Ureter (tissue), 1 donor: Measurements from ENCODE around the gene SPRR2E. TPM values are rescaled to one million over a fixed set of nuclear protein-coding genes. Genes with fewer than 3 reads are reported as not detected.
"Not testable (repeated sequence)": the region's sequence is repeated elsewhere in the genome, so short reads cannot be mapped to it uniquely, and the experiment has no call there.

ENCODE experiments used
- DNase-seq: peaks from one replicate; pipeline ENCODE4 v3.0.0-alpha.2; 2020; ENCODE audit warnings: low spot score
- total RNA-seq: library from RNA; stranded (reverse); gene quantifications from one replicate; pipeline ENCODE4 v1.2.4, GENCODE V29; 2023
- donor health status: DM: yes; HTN: yes; CAD: no.

SPRR2E gene
- total RNA-seq = not detected

DNA sequence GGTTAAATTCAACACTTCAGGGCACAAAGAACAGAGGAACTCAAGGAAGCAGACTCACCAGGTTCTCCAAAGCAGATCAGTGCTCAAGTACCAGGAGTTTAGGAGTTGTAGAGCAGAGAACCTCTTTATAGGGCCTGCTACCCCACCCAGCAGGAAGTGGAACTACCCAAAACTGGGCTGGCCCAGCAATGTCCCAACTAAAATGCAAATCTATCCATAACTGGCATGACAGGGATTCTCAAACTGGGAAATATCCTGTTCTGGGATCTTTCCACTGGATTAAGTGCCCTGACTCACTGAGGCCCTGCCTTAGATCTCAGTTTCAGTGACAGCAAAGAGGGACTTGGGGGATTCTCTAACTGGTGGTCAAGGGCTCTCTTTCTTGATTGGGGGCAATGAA is at the start of gene SPRR2E:
Gene SPRR2E (minus strand): TSS at position 101 of the 400 bp plus-strand sequence. CDS start 775 bp downstream, outside the sequence.
- no peak for DNase-seq

GRCh38 chr1:153141377-153141776 is 47.1 kb upstream of the SPRR2E start:
- no peak for DNase-seq

DNA sequence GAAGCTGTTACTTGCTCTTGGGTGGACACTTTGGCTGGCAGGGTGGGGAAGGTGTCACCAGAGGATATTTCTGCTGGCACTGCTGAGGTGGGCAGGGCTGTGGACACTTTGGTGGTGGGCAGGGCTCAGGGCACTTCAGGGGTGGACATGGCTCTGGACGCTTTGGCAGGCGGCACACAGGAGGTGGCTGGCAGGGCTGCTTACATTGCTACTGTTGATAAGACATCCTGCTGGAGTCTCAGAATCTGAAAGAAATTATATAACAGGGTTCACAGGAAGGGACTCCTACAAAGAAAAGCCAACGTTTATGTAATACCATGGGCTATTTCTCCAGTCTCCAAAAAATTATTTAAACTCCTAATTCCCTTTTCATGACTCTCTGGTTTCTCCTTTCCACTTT is 46.2 kb upstream of the SPRR2E start:
- DNase-seq = no peak

GRCh38 chr1:153133743-153134142 is 39.4 kb upstream of the SPRR2E start:
- no peak for DNase-seq

DNA sequence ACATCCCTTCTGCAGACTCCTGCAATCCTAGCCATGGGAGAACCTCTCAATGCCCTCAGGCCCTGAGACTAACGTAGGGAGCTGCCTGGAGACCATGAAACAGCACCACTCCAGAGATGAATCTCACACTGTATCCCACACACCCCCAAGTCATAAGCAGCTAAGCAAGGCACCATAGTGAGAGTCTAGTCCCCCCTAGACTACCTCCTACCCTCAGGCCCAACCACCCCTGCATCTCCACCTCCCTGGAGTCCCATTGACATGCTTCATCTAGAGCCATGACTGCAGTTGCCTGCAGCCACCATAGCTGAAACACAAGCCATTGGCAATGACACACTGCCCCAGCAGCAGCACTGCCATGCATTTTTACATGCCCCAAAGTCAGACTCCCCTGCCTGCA is 38.9 kb upstream of the SPRR2E start:
- DNase-seq = no peak

- DNase-seq = not testable (repeated sequence)
Measured at GRCh38 chr1:153128688-153129087, 34.4 kb upstream of the SPRR2E start.

- no peak for DNase-seq
Measured at GRCh38 chr1:153127296-153127695, 33.0 kb upstream of the SPRR2E start.

GRCh38 chr1:153125536-153125935 is 31.2 kb upstream of the SPRR2E start:
- DNase-seq = no peak

- DNase-seq = not testable (repeated sequence)
Measured at GRCh38 chr1:153123793-153124192, 29.5 kb upstream of the SPRR2E start.

DNA sequence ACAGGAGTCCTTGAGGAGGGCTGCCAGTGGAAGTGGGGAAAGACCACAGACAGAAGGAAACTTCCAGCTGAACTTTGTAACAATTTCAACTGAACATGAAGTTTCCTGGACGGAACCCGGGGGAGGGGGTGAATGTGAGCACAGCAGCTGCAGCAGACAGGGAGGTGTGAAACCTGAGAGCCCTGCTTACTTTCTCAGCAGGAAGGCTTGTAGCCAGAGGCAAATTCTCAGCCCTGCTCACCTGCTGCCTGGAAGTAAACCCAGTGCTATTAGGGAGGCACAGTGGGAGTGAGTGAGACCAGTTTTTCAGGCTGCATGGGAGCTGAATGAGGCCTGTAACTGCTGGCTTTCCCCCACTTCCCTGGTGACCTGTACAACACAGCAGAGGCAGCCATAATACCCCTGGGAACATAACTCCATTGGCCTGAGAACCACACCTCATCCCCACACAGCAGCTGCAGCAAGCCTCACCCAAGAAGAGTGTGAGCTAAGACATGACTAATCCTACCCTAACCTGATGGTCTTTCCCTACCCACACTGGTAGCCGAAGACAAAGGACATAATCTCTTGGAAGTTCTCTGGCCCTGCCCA is 28.6 kb upstream of the SPRR2E start:
- peak; percentile 65 for DNase-seq

GRCh38 chr1:153120945-153121344 is 26.6 kb upstream of the SPRR2E start:
- no peak for DNase-seq

DNA sequence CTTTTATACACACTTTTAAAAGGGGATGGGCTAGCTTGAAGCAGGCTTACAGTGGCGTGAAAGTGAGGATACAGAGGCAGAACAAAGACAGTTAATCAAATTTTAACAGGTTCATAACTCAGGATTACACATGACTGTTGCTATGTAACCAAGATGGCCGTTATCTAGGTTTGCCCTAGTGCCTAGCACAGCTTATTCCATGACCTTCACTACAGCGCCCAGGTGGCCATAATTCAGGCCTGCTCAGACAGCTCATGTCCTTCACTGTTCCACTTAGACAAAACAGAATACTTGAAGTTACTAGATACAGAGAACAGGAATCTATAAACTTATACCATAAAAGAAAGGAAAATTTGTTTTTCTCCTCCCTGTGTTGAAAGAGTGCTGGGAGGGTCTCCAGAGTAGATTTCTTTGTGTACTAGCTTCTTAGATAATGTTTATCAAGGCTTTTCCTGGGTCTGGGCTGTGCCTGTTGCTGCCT is 25.2 kb upstream of the SPRR2E start:
- DNase-seq = no peak

- not testable (repeated sequence) for DNase-seq
Measured at GRCh38 chr1:153115264-153115663, 20.9 kb upstream of the SPRR2E start.

GRCh38 chr1:153113416-153113815 is 19.1 kb upstream of the SPRR2E start, which contains the start of gene SPRR2F:
Gene SPRR2F, minus strand, starts transcription at chr1:153113516. Its CDS starts 783 bp downstream, at chr1:153112733.
- DNase-seq = no peak

DNA sequence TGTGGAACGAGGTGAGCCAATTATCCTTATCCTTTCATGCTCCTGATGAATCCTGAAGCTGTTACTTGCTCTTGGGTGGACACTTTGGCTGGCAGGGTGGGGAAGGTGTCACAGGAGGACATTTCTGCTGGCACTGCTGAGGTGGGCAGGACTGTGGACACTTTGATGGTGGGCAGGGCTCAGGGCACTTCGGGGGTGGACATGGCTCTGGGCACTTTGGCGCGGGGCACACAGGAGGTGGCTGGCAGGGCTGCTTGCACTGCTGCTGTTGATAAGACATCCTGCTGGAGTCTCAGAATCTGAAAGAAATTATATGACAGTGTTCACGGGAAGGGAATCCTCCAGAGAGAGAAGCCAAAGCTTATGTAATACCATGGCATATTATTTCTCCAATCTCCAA is 18.1 kb upstream of the SPRR2E start:
- DNase-seq = not testable (repeated sequence)

- no peak for DNase-seq
Measured at GRCh38 chr1:153100245-153100644, 5.9 kb upstream of the SPRR2E start.

DNA sequence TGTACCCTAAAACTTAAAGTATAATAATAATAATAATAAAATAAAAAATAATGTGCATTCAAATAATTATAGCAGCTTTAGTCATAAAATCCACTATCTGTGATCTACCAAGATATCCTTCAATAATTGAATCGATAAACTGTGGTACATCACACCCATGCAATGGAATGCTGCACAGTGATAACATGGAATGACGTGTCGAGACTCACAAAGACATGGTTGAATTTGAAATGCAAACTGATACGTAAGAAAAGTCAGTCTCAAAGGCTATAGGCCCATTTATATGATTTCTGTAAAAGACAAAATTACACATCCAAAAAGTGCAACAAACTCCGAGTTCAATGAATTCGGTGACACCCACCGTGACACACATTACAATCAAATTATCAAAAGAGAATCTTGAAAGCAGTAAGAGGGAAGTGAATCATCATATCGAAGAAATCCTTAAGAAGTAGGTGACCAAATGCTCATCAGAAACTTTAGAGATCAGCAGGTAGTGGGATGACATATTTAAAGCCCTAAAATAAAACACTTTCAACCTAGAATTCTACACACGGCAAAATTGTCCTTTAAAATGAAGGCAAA is 5.2 kb upstream of the SPRR2E start:
- DNase-seq = no peak

- DNase-seq = no peak
Measured at GRCh38 chr1:153095764-153096163, 1.4 kb upstream of the SPRR2E start.

DNA sequence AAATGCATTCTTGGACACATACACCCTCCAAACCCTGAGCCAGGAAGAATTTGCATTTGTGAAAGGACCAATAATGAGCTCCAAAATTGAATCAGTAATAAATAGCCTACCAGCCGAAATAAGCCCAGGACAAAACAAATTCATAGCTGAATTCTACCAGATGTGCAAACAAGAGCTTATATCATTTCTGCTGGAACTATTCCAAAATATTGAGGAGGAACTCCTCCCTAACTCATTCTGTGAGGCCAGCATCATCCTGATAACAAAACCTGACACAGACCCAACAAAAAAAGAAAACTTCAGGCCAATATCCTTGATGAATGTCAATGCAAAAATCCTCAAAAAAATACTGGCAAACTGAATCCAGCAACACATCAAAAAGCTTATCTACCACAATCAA is 6.7 kb downstream of the SPRR2E start:
- no peak for DNase-seq

GRCh38 chr1:153081736-153082135 is 12.6 kb downstream of the SPRR2E start:
- DNase-seq = no peak

- DNase-seq = no peak
Measured at GRCh38 chr1:153072806-153073726, 21.3 kb downstream of the SPRR2E start.

GRCh38 chr1:153071511-153071910 is 22.8 kb downstream of the SPRR2E start, which contains the start of gene SPRR2B:
Gene SPRR2B, minus strand, starts transcription at chr1:153071611. Its CDS starts 772 bp downstream, at chr1:153070839.
- DNase-seq = no peak
